Endothelial cell of umbilical vein (primary cell): ENCODE results near the gene GSDME. TPM values are rescaled to one million over a fixed set of nuclear protein-coding genes. Genes with fewer than 3 reads are reported as not detected.

ENCODE experiments used
- BruUV-seq: library from RNA; stranded (reverse); fragments of 400-500 nt; replicated peaks from 2 replicates; lab custom pipeline; 2021; lab: Mats Ljungman, UMichigan
- CTCF ChIA-PET: fragments of 300-600, 350-600 bp; sonication (Branson Sonifier 250); formaldehyde crosslinking; loops from one replicate; lab custom pipeline; 2021; ENCODE audit warnings: antibody characterized with exemption, inconsistent platforms; lab: Charles Lee
- POLR2A ChIA-PET: fragments of 300-600, 350-600 bp; sonication (Branson Sonifier 250); formaldehyde crosslinking; loops from one replicate; lab custom pipeline; 2021; ENCODE audit warnings: antibody characterized with exemption, inconsistent platforms; lab: Charles Lee
- DNase-seq: peaks from one replicate; pipeline ENCODE4 v3.0.0-alpha.2; 2011; ENCODE audit warnings: low read depth, low spot score
- FAIRE-seq: peaks from 2 replicates; lab custom pipeline; 2011; peaks lifted over from hg19 to GRCh38; lab: Jason Lieb, UNC
- H2AFZ ChIP-seq: 2 replicates; pipeline ENCODE4 v1.6.0; 2012; ENCODE audit warnings: low read depth, low read length, control low read depth, inconsistent platforms
- H3K27ac ChIP-seq: 2 replicates; pipeline ENCODE4 v1.5.1; 2011; ENCODE audit warnings: low read depth, mild to moderate bottlenecking, control low read depth, low read length, moderate library complexity; ENCODE audit not compliant: insufficient read depth
- H3K27me3 ChIP-seq, 2 experiments: 2 replicates each; pipeline versions ENCODE4 v1.6.0 to v1.6.1; 2011; ENCODE audit warnings: low read length in 2 of 2, mixed read lengths in 1 of 2; ENCODE audit not compliant: control insufficient read depth in 2 of 2, insufficient read depth in 2 of 2
- H3K36me3 ChIP-seq, 2 experiments: 2 replicates in 1 of 2; 3 replicates in 1 of 2; pipeline ENCODE4 v1.5.1; 2011; ENCODE audit warnings: low read length in 2 of 2, mild to moderate bottlenecking in 1 of 2, moderate library complexity in 1 of 2; ENCODE audit not compliant: control insufficient read depth in 2 of 2, insufficient read depth in 2 of 2; ENCODE audit errors: extremely low read depth in 1 of 2
- H3K4me1 ChIP-seq: 3 replicates; pipeline ENCODE4 v1.5.1; 2011; ENCODE audit warnings: mild to moderate bottlenecking, low read length; ENCODE audit not compliant: control insufficient read depth, insufficient read depth; ENCODE audit errors: extremely low read depth
- H3K4me2 ChIP-seq: 2 replicates; pipeline ENCODE4 v1.6.1; 2011; ENCODE audit warnings: low read length, control low read depth, mixed read lengths; ENCODE audit not compliant: insufficient read depth
- H3K4me3 ChIP-seq, 3 experiments: fragments of 200-600 bp in 1 of 3; sonication (generic), shearing (Covaris generic) in 1 of 3; replicated peaks in 1 of 3; 2 replicates each; pipeline ENCODE4 v1.5.1; 2011 to 2016; ENCODE audit warnings: control low read depth in 3 of 3, low read length in 3 of 3, mild to moderate bottlenecking in 2 of 3, inconsistent platforms in 1 of 3, low read depth in 1 of 3, moderate library complexity in 1 of 3; ENCODE audit not compliant: insufficient read depth in 1 of 3
- H3K79me2 ChIP-seq: 2 replicates; pipeline ENCODE4 v1.6.0; 2012; ENCODE audit warnings: low read length, inconsistent platforms; ENCODE audit not compliant: control insufficient read depth, insufficient read depth
- H3K9ac ChIP-seq: replicated peaks from 2 replicates; pipeline ENCODE3; 2011; ENCODE audit warnings: low read length, control low read depth; ENCODE audit not compliant: insufficient read depth; ENCODE audit errors: extremely low read depth
- H3K9me1 ChIP-seq: replicated peaks from 3 replicates; pipeline ENCODE4 v1.6.0; 2011; ENCODE audit warnings: mild to moderate bottlenecking, low read length; ENCODE audit not compliant: control insufficient read depth, insufficient read depth; ENCODE audit errors: extremely low read depth
- H3K9me3 ChIP-seq: replicated peaks from 2 replicates; pipeline ENCODE4 v1.5.1; 2012; ENCODE audit warnings: low read length, inconsistent platforms; ENCODE audit not compliant: control insufficient read depth, insufficient read depth
- H4K20me1 ChIP-seq: replicated peaks from 2 replicates; pipeline ENCODE3; 2011; ENCODE audit warnings: mild to moderate bottlenecking, low read length; ENCODE audit not compliant: control insufficient read depth, insufficient read depth; ENCODE audit errors: extremely low read depth
- CTCF ChIP-seq, 2 donors: IDR thresholded peaks; 1 replicate in 1 of 2; 2 replicates in 1 of 2; pipeline ENCODE4 v1.5.1; 2011; ENCODE audit warnings: low read length in 2 of 2, mild to moderate bottlenecking in 2 of 2, moderate library complexity in 2 of 2, control low read depth in 1 of 2, inconsistent platforms in 1 of 2, low read depth in 1 of 2; ENCODE audit not compliant: insufficient read depth in 1 of 2; ENCODE audit errors: extremely low read depth in 1 of 2
- EZH2 ChIP-seq: IDR thresholded peaks from 2 replicates; pipeline ENCODE4 v1.6.1; 2012; ENCODE audit warnings: borderline replicate concordance, low read depth, mild to moderate bottlenecking, moderate library complexity, low read length, inconsistent platforms; ENCODE audit not compliant: severe bottlenecking
- FOS ChIP-seq: IDR thresholded peaks from 2 replicates; pipeline ENCODE4 v1.6.1; 2011; ENCODE audit warnings: mild to moderate bottlenecking, low read length, moderate library complexity, borderline replicate concordance; ENCODE audit not compliant: insufficient read depth
- GATA2 ChIP-seq: IDR thresholded peaks from 2 replicates; pipeline ENCODE4 v1.7.0; 2011; ENCODE audit warnings: low read depth, mild to moderate bottlenecking, moderate library complexity, mixed read lengths, low read length; ENCODE audit not compliant: insufficient read length, insufficient read depth
- JUN ChIP-seq: IDR thresholded peaks from 2 replicates; pipeline ENCODE4 v1.6.1; 2011; ENCODE audit warnings: borderline replicate concordance, low read depth; ENCODE audit not compliant: insufficient read length, insufficient read depth
- MAX ChIP-seq: IDR thresholded peaks from 2 replicates; pipeline ENCODE4 v1.6.1; 2011; ENCODE audit not compliant: insufficient read depth, insufficient read length
- MYC ChIP-seq: IDR thresholded peaks from one replicate; pipeline ENCODE4 v1.6.1; 2011; ENCODE audit warnings: mild to moderate bottlenecking, low read depth, low read length
- POLR2A ChIP-seq: IDR thresholded peaks from 2 replicates; pipeline ENCODE4 v1.6.1; 2012; ENCODE audit warnings: low read depth, mild to moderate bottlenecking, control low read depth, low read length
- POLR2AphosphoS5 ChIP-seq: IDR thresholded peaks from 2 replicates; pipeline ENCODE4 v1.6.1; 2012; ENCODE audit warnings: low read depth, mild to moderate bottlenecking, control low read depth, low read length, moderate library complexity; ENCODE audit not compliant: insufficient read depth
- dilution Hi-C: fragments of 300-500 bp; cut with MboI; formaldehyde crosslinking; loops from one replicate; pipeline ENCODE4 v1.15.0; 2019; ENCODE audit warnings: low sequenced_read_pairs; ENCODE audit not compliant: extremely low pct_ligation_motif_present
- intact Hi-C: fragments of 100-400 bp; cut with micrococcal nuclease; formaldehyde crosslinking; loops from one replicate; pipeline ENCODE4 v1.10.0; 2022
- polyA plus RNA-seq, 4 experiments: library from polyadenylated mRNA; depleted of rRNA in 3 of 4; stranded (reverse) in 3 of 4; unstranded in 1 of 4; fragments of >200 nt; gene quantifications; 2 replicates each; pipeline versions ENCODE4 v1.2.1 to v1.2.3, GENCODE V29; 2011 to 2012; ENCODE audit warnings: missing spikeins in 1 of 4
- total RNA-seq: library from RNA; stranded (reverse); gene quantifications from 2 replicates; pipeline ENCODE4 v1.2.3, GENCODE V29; 2021

The GSDME gene
- total and polyA plus RNA-seq, 2 donors (not counting 3 experiments of a cell fraction or from before 2014, with no cell fraction given) = 21.1 to 23.4 TPM

GRCh38 chr7:24732646-24733413 lies 24.4 kb downstream of the GSDME start:
- H3K36me3 ChIP-seq = no peaks in the 10 kb centered on the region
- no peak overlapping the region for H3K4me2 ChIP-seq
- no peak overlapping the region for H2AFZ ChIP-seq
- no TSS peak for BruUV-seq
- TF ChIP-seq POLR2AphosphoS5 = no peak
- H3K27me3 ChIP-seq = no peaks in the 10 kb centered on the region
- POLR2A ChIA-PET = no interaction called here
- intact Hi-C loops (no loop called here), dilution Hi-C loops (no loop called here)
- peaks cover 16% of the 10 kb centered on the region for H3K4me1 ChIP-seq
- no peaks in the 10 kb centered on the region for H4K20me1 ChIP-seq
- no peak overlapping the region for H3K4me3 ChIP-seq
- H3K27ac ChIP-seq = no peak overlapping the region
- DNase-seq (no peak), FAIRE-seq (no peak)
- H3K9ac ChIP-seq = no peak overlapping the region
- CTCF ChIA-PET = no interaction called here
- H3K9me3 ChIP-seq = no peaks in the 10 kb centered on the region
- H3K79me2 ChIP-seq = no peaks in the 10 kb centered on the region
- H3K9me1 ChIP-seq = no peaks in the 10 kb centered on the region

GRCh38 chr7:24731313-24731712 lies 26.0 kb downstream of the GSDME start:
- Histone ChIP-seq H3K9me1 (no peaks in the 10 kb centered on the region), H3K27ac (no peak overlapping the region), H3K27me3 (no peaks in the 10 kb centered on the region), H3K4me3 (no peak overlapping the region), H2AFZ (no peak overlapping the region), H3K4me2 (no peak overlapping the region), H3K4me1 (peaks cover 16% of the 10 kb centered on the region), H3K36me3 (no peaks in the 10 kb centered on the region), H3K79me2 (no peaks in the 10 kb centered on the region), H3K9me3 (no peaks in the 10 kb centered on the region), H3K9ac (no peak overlapping the region), H4K20me1 (no peaks in the 10 kb centered on the region)
- POLR2A ChIA-PET = no interaction called here
- FAIRE-seq = no peak
- BruUV-seq = no TSS peak
- dilution Hi-C loops = no loop called here
- intact Hi-C loops = no loop called here
- TF ChIP-seq MAX (no peak), GATA2 (no peak), MYC (no peak), POLR2AphosphoS5 (no peak), EZH2 (no peak), CTCF (IDR thresholded peaks at IDR 0.05; ENCODE audit: extremely low read depth in 1 of 2, insufficient read depth in 1 of 2, low read depth in 1 of 2, low read length in 2 of 2) (no peak), JUN (no peak), FOS (no peak), POLR2A (no peak)
- CTCF ChIA-PET = interaction anchor here (1.1 kb wide), 1 partner anchor 10 kb away, joined by 3 read pairs; no protein-coding TSS in a partner anchor
- no peak for DNase-seq
